Right atrium auricular region (tissue), 2 donors: ENCODE measurements around the gene PHOX2A. TPM values are rescaled to one million over a fixed set of nuclear protein-coding genes. Genes with fewer than 3 reads are reported as not detected.
A peak's percentile ranks its signal among the peaks of the same experiment; 100 is the strongest.

Experiments
- DNase-seq: peaks from one replicate; pipeline ENCODE4 v3.0.0-alpha.2; 2019; ENCODE audit warnings: low spot score
- H3K27ac ChIP-seq, 2 donors: fragments of 200-600 bp; sonication (generic); 1 replicate in 1 of 2; 2 replicates in 1 of 2; pipeline ENCODE4 v1.5.1; 2016 to 2019
- H3K27me3 ChIP-seq, 2 donors: fragments of 200-600 bp; sonication (generic); one replicate each; pipeline versions ENCODE4 v1.5.1 to v1.6.0; 2017 to 2019
- H3K36me3 ChIP-seq: fragments of 200-600 bp; sonication (generic); one replicate; pipeline ENCODE4 v1.5.1; 2016
- H3K4me1 ChIP-seq, 2 donors: fragments of 200-600 bp; sonication (generic); one replicate each; pipeline versions ENCODE4 v1.5.1 to v1.6.0; 2017 to 2019
- H3K4me3 ChIP-seq, 2 donors: fragments of 200-600 bp; sonication (generic); 1 replicate in 1 of 2; 2 replicates in 1 of 2; pipeline ENCODE4 v1.5.1; 2017 to 2019; ENCODE audit warnings: mild to moderate bottlenecking in 1 of 2, moderate library complexity in 1 of 2
- H3K9me3 ChIP-seq, 2 donors: fragments of 200-600 bp; sonication (generic); one replicate each; pipeline ENCODE4 v1.5.1; 2019
- CTCF ChIP-seq, 2 donors: fragments of 200-600 bp; sonication (generic); IDR thresholded peaks; one replicate each; pipeline ENCODE4 v1.5.1; 2019; ENCODE audit warnings: antibody characterized with exemption in 2 of 2
- total RNA-seq, 2 donors: library from RNA; depleted of rRNA; stranded (reverse); fragments of >200 nt; gene quantifications; one replicate each; pipeline ENCODE4 v1.1.0, GENCODE V29; 2016

The PHOX2A gene
- total RNA-seq, 2 donors from 2014 or later = not detected

- no peak for TF ChIP-seq CTCF (IDR thresholded peaks at IDR 0.05)
- H3K36me3 ChIP-seq = peaks cover 98% of the 10 kb centered on the region
- no peak overlapping the region for H3K4me3 ChIP-seq
- peaks cover 0 to 14% of the 10 kb centered on the region in 2 donors for H3K4me1 ChIP-seq
- DNase-seq = no peak
- H3K27ac ChIP-seq = no peak overlapping the region
- no peaks in the 10 kb centered on the region for H3K27me3 ChIP-seq
- no peaks in the 10 kb centered on the region for H3K9me3 ChIP-seq
These were observed 11.5 kb downstream of the PHOX2A start for GRCh38 chr11:72232260-72233055.

- Histone ChIP-seq H3K27ac (peak overlapping the region in 1 of 2 donors; percentile 53), H3K4me3 (no peak overlapping the region), H3K4me1 (peaks cover 0 to 17% of the 10 kb centered on the region in 2 donors), H3K36me3 (peaks cover 91% of the 10 kb centered on the region), H3K9me3 (no peaks in the 10 kb centered on the region), H3K27me3 (no peaks in the 10 kb centered on the region)
- TF ChIP-seq CTCF (IDR thresholded peaks at IDR 0.05) = no peak
- DNase-seq = no peak
These were observed 12.3 kb downstream of the PHOX2A start for GRCh38 chr11:72231396-72232259.

- no peak for TF ChIP-seq CTCF (IDR thresholded peaks at IDR 0.05)
- Histone ChIP-seq H3K9me3 (no peaks in the 10 kb centered on the region), H3K27me3 (no peaks in the 10 kb centered on the region), H3K36me3 (peaks cover 85% of the 10 kb centered on the region), H3K27ac (peak overlapping the region in 1 of 2 donors; percentile 53), H3K4me3 (no peak overlapping the region), H3K4me1 (peaks cover 0 to 24% of the 10 kb centered on the region in 2 donors)
- no peak for DNase-seq
These were observed 13.1 kb downstream of the PHOX2A start for GRCh38 chr11:72230764-72231365.

GRCh38 chr11:72229925-72230763 lies 13.8 kb downstream of the PHOX2A start:
- Histone ChIP-seq H3K4me3 (no peak overlapping the region), H3K27ac (no peak overlapping the region), H3K27me3 (no peaks in the 10 kb centered on the region), H3K9me3 (no peaks in the 10 kb centered on the region), H3K36me3 (peaks cover 78% of the 10 kb centered on the region), H3K4me1 (peaks cover 0 to 31% of the 10 kb centered on the region in 2 donors)
- no peak for TF ChIP-seq CTCF (IDR thresholded peaks at IDR 0.05)
- no peak for DNase-seq

GRCh38 chr11:72229336-72229924 lies 14.5 kb downstream of the PHOX2A start:
- H3K27ac ChIP-seq = no peak overlapping the region
- no peak for DNase-seq
- H3K36me3 ChIP-seq = peaks cover 71% of the 10 kb centered on the region
- H3K9me3 ChIP-seq = no peaks in the 10 kb centered on the region
- TF ChIP-seq CTCF (IDR thresholded peaks at IDR 0.05) = no peak
- no peaks in the 10 kb centered on the region for H3K27me3 ChIP-seq
- H3K4me1 ChIP-seq = peaks cover 0 to 33% of the 10 kb centered on the region in 2 donors
- no peak overlapping the region for H3K4me3 ChIP-seq
